Hematopoietic multipotent progenitor cell treated with erythropoietin and hydrocortisone succinate and interleukin-3 and kit ligand, for 6 days (in vitro differentiated cells): ENCODE data around the gene PRLR.
A peak's percentile ranks its signal among the peaks of the same experiment; 100 is the strongest.
"Not testable (repeated sequence)": the region's sequence is repeated elsewhere in the genome, so short reads cannot be mapped to it uniquely, and the experiment has no call there.

Experiments
- DNase-seq: peaks from one replicate; pipeline ENCODE4 v3.0.0-alpha.2; 2015

The PRLR gene

DNA sequence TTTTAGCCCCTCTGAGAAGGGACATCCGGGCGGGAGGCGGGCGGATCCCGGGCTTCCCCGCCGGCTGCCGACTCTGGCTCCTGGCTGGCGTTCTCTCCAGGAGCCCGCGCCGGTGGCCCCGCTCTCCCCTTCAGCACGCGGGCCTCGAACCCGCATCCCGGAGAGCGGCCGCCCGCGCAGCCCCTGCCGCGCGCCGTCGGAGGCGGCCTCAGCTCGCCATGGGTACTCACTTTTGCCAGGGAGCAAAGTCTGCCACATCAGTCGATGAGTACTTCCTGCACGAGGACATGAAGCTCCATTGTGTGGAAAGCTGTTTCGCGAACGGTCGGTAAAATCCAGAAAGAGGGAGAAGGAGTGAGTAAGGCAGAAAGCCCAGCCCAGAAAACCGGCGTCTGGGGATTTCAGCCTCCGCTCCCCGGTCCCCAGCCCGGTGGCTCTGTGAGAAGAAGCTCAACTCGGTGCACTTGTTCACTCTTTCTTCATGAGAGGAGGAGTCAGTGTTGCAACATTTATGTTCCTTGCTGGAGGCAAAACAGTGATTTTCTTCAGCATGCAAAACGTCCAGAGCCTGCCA is at the start of gene PRLR:
Gene PRLR (minus strand): TSS at position 450 of the 574 bp plus-strand sequence. CDS start 140,867 bp downstream, outside the sequence.
- DNase-seq: peak; percentile 1

DNA sequence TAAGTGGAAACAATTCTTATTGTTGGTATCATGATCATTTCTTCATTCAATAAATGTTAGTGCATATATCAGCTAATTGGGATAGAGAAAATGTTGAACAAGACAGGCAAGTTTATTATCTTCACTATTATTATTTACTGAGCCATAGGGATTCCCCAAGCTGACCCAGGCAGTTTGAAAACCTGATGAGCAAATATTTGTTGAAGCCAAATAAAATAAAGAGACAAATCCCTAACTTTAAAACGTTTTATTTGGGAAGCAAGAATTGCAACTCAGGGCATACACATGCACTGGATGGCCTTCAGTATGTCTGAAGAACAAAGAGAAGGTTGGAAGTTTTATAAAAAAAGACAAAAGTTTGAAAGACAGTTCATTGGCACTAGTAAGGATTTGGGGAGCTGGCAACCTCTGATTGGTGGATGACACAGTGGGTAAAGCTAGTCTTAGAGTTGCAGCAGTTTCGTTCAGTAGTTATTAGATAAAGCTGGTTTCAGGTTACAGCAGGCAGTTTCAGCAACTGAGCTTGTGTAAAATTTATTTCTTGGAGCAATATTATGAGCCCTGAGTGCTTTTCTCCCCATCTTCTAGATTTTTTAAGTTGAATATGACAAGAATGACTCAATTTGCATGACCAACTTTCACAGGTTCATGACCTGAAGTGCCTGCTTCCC is 44.7 kb upstream of the PRLR start:
- no peak for DNase-seq

DNA sequence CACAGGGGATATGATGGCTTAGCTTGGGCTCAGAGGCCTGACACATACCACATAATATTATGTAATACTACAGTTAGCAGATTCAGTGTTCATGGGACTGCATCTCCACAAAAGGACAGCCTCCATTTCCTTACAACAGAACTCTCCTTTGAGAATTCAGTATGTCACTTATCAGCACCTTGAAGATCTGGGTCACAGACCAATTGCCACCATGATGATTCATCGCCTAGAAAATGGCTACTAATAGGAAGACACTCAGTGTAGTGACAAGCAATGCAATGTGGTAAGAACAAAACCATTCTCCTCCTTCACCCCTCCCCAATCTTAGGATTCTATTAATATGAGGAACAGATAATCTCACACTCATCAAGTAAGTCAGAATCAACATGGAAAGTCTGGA is 38.7 kb upstream of the PRLR start:
- no peak for DNase-seq

DNA sequence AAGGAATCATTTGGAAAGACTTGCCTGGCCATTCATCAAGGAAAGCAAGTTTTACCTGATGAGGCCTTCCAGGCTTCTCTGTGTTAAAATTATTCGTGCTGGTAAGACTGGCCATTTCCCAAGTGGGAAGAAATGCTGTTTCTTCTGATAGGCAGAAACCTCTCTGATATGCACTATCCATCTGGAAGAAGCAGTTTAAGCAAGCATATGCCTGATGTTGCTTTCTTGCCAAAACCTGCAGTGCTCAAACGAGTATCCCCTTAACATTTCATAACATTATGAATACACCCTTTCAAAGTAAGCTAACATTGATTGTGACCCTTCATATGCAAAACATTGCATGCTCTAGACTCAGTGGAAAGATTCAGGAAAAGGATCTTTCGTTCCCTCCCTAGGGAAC is 36.0 kb upstream of the PRLR start:
- DNase-seq: no peak

DNA sequence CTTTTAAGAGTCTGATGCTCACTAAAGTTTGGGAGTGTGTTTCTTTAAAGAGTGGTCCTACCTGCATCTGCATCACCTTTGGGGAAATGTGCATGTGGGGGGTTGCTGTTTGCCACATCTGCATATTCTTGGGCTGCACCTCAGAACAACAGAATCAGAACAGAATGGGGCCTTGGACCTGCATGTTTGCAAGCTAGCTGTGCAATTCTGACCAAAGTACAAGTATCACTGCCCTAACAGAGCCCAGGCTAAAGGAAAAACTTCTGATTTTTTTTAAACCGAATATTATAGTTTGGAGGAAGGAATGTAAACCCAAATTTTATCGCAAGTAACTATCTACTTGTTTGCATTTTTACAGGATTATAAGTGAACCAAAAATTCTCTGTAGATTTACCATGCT is 34.2 kb upstream of the PRLR start:
- DNase-seq: no peak

DNA sequence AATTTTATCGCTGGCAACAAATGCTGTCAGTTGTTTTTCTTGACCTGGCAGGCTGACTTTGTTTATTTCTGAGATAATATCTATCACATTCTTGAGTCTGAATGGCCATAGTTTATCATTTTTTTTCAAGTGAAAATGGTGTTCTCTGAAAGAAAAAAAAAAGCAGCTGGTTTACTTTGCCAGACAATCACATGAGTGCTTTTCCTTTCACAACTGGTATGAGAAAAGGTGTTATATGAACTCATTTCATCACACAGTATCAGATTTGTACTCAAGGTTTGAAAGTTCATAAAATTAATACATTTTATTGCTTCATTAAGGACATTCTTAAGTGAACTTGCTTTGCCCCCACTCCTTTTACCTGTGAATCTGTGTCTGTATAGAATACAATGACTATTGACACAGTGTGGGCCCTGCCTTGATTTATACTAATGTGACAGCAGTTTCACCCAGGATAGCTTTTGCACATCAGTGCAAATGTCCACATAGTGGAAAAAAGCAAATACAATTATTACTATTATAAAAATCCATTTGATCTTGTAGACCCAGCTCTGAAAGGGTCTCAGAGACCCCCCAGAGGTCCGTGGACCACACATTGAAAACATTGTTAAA is 33.1 kb upstream of the PRLR start:
- no peak for DNase-seq

DNA sequence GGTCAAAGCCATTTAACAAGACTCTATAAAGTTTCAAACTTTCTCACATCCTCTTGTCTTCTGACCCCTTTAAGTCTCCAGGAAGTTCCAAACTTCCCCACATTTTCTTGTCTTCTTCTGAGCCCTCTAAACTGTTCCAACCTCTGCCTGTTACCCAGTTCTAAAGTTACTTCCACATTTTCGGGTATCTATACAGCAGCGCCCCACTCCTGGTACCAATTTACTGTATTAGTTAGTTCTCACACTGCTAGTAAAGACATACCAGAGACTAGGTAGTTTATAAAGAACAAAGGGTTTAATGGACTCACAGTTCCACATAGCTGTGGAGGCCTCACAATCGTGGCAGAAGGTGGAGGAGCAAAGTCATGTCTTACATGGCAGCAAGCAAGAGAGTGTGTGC is 23.3 kb upstream of the PRLR start:
- DNase-seq: no peak

DNA sequence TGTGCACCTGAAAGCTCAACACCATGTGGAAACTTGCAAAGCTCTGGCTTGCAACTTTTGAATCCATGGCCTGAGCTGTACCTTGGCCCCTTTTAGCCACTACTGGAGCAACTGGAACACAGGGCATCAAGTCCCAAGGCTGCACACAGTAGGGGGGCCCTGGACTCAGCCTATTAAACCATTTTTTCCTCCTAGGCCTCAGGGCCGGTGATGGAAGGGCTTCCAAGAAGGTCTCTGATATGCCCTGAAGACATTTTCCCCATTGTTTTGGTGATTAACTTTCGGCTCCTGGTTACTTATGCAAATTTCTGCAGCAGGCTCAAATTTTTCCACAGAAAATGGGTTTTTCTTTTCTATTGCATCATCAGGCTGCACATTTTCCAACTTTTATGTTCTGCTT is 22.7 kb upstream of the PRLR start:
- no peak for DNase-seq

DNA sequence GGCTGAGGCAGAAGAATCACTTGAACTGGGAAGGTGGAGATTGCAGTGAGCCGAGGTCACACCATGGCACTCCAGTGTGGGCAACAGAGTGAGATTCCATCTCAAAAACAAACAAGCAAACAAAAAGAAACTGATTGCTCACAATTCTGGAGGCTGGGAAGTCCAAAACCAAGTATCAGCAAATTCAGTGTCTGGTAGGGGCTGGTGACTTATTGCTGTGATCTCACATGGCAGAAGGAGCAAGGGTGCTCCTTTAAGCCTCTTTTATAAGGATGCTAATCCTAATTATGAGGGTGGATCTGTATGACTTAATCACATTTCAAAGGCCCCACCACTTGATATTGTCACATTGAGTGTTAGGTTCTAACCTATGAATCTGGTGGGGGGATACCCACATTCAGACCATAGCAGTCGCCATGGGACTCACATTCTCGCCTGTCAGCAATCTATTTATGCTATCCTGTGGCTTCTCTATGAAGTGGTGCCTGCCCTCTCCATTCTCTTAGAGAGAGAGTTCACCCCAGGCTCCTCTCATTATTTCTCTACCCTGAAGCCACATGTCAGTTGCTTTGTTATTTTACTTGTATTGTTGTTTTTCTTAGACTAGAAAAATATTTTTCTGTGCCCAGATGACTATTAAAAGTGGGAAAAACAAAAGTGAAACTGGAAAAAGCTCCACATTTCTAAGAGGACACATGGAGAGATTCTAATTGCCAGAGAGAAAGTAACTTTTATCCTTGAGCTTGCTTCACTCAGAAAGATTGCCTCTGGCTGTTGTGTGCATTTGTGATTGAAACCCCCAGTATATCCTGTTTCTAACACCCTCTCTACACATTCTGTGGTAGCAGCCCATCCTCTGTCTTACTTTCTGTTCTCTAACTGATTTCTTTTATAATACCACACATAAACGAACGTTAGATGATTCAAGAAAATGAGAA is 18.8 kb upstream of the PRLR start:
- no peak for DNase-seq

DNA sequence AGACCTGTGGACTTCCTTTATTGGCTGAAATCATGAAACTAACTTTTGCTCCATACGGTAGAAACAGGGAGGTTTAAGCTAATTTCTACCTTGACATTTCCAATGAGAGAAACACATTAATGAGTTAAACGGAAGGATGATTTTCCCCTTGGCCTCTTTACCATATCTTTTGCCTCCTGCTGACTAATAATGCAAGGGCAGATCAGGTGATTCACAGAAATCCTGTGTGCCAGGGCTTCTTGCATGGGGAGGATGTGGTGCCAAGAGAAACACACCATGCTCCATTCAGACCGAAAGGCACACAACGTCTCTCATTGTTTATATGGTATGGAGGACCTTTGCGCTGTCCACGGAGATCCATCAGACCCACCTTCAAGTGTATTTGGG is 17.4 kb upstream of the PRLR start:
- no peak for DNase-seq

DNA sequence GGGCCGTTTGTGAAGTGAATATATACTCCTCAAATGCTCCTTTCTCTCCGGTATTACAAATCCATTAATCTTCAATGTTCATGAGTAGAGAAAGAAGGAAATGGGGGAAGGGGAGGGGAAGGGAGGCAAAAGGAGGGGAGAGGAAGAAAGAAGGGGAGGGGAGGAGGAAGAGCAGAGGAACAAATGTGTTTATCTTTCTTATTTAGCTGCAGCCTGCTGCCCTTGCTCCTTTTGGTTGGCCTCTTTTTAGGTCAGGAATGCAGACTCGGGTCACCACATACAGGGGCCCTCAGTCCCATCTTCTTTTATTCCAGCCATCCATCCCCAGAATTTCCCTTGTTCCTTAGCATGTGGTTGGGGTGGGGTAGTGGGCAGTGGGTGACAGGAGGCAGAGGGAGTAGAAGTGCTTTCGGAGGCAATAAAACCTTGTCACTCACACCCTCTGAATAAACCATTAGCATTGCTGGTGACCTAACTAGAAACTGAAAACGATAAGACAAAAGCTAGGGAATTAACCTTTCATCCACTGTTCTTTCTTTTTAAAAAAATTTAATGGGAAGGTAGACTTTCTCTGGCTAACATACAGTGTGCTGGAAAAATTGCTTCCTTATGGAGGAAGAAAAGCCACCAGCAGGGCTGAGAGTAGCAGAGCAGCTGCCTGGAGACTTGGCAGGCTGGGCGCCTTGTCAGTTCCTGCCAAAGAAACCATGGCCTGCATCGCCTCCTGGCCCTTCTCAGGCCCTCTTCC is 16.8 kb upstream of the PRLR start:
- no peak for DNase-seq

DNA sequence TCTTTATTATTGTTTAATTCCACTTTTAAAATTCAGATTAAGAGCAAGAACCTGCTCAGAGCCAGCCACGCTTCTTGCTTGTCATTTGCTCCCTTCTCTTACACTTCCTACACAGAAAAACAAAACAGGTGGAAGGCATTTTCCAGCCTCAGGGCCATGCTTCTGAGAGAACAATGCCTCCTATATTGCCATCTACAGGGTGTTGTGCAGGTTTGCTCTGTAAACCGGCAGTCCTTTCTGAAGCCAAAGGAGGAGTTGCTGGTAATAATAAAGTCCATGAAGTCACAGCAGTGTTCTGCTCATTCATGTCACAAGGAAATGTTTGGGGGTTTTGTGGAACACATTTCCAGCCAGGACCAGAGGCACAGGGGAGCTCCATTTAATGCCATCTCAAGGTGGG is 16.1 kb upstream of the PRLR start:
- DNase-seq: no peak

DNA sequence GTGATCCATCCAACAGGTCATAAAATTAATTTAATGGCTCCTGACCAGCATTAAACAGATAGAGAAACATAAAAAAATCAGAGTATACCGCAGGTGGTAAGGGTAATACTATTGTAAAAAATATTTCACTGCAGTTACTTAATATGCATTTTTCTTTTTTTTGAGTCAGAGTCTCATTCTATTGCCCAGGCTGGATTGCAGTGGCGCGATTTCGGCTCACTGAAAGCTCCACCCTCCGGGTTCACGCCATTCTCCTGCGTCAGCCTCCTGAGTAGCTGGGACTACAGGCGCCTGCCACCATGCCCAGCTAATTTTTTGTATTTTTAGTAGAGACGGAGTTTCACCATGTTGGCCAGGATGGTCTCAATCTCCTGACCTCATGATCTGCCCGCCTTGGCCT is 15.1 kb upstream of the PRLR start:
- DNase-seq: not testable (repeated sequence)

DNA sequence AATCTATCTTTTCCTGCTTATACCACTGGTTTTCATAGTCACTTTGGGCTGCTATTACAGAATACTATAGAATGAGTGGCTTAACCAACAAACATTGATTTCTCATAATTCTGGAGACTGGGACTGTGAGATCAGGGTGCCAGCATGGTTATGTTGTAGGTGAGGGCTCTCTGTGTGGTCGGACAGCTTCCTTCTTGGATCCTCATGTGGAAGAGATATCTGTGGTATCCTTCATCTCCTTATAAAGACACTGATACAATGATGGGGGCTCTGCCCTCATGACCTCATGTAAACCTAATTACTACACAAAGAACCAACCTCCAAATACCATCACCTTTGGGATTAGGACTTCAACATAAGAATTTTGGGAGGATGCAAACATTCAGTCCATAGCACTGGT is 13.9 kb upstream of the PRLR start:
- no peak for DNase-seq

DNA sequence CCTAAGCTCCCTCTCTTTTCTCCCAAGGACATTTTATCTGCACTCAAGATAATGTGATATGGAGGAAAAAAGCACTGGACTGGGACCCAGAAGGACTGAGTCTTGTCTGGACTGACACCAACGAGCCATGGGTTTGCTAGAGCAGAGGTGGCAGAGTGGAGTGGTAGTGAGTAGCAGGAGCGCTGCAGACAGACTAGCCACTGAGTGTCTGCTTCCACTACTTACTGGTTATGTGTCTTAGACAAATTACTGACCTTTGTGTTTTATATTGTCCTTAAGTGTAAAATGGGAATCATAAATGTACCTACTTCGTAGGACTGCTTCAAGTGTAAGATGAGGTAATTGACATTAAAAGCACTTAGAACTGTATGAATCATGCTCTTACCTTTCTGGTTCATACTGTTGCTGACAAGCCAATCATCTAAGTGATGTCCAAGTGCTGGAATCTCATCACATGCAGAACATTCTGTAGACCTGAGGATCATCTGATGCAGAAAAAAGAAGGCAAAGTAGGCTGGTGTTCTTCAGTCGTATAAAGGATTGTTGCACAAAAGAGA is 12.5 kb upstream of the PRLR start:
- no peak for DNase-seq

DNA sequence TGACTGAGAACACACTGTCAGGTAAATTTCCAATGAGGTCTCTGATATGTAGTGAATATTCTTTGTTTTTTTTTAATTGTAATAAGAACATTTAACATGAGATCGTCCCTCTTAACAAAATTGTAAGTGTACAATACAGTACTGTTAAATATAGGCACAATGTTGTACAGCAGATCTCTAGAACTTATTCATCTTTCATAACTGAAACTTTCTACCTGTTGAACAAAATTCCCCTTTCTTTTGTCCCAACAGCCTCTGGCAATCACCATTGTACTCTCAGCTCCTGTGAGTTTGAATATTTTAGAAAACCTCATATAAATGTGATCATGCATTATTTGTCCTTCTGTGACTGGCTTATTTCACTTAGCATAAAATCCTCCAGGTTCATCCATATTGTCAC is 10.6 kb upstream of the PRLR start:
- DNase-seq: no peak

DNA sequence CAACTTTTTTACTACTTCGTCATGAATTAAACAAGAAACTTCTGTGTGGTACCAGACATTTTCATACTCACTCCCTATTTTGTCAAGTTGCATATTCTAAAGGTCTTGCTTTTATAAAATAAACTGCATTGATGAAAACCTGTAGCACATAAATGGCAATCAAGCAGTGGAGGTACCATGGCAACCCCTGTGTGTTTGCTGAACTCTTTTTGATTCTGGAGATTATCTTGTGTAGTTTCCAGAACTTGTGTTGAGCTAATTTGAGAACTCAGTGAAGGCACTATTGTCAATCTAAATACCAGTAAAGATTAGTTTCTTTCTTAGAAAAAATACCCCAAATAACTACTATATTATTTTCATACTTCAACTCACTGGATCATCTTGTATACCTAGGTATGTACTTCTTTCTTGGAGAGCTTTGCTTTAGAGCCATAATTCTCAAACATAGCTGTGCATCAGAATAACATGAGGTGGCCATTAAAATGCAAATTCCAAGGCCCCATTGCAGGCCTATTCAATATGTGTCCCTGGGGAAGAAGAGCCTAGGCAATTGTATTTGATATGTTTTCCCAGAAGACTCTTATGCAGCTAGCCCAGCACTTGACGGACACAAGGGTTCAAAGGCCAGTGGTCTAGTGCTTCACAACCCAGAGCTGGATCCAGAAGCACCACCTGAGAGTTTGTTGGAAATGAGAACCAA is 9.8 kb upstream of the PRLR start:
- DNase-seq: no peak

DNA sequence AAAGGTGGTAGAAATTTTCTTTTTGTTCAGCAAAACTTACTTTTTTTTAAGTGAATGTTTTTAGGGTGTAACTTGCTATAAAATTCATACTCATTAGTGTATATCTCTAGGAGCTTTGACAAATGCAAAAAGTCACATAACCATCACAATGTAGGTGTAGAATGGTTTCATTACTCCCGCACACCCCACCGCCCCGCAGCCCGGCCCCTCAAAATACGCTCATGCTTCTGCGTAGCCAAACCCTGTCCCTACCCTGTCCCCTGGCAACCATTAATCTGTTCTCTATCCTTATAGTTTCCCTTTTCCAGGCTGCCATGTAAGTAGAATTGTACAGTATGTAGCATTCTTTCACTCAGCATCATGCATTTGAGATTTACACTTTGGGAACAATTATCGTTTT is 9.2 kb upstream of the PRLR start:
- DNase-seq: no peak

DNA sequence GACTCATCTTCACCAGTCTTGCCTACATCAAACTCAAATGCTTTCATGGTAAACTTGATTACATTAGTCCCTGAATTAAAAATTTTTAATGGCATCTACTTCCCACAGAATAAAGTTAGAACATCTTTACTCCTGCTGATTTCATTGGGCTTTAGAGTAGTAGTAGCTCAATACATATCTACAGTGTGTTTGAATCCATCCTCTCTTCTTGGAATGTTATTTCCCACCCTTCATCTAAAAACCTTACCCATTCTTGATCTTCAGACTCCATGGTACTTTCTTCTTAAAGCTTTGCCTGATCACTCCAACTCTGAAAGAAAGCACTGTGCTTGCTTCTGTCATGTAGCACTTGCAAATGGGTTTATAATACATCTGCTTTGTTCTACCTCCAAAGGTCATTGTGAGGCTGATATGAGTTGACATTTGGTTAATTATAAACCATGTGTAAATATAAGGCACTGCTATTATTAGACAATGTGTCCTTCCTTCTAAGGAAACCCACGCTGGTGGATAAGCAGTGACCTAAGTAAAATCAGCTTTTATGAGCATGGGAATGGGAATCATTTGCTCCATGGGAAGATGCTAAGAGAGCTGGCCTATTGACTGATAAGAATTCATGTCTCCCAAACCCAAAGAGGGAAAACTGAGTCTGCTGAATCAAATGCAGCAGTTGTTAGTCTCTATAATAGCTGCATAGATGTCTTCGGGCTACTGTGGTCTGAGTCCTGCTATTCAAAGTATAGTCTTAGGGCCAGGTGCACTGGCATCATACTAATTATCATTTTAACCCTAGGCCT is 7.5 kb upstream of the PRLR start:
- DNase-seq: no peak

DNA sequence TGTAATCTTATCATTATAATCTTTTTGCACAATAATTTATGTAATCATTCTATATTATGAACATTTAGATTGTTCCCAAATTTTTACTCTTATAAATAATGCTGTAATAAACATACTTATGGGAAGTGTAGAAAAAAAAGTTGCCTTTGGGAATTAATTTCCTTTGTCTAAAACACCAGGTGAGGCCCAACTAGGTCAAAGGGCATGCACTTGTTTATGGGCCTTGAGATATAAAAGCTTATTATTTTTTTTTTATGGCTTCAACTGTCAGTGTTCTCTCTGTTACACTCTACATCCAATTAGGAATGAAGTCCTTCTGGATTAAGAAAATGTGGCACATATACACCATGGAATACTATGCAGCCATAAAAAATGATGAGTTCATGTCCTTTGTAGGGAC is 6.5 kb upstream of the PRLR start:
- no peak for DNase-seq

DNA sequence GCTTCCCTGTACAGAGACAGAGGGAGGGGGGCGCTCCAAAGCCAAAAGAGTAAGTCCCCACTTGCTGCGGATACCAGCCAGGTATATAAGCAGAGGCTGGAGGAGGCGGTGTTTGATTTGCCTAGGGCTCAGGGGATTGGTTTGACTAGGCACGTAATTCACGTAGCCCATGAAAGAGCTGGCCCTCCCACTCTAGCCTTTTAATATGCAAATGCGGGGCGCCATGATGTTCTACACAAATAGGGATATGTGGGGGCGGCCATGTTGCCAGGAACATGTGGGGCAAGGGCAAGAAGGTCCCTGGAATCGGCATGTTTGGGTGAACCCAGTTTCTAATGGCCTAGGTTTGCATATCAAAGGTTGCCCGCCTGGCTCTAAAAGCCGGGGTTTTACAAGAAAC is 3.3 kb upstream of the PRLR start:
- no peak for DNase-seq
